ENCODE results near the gene RAB7B. TPM values are rescaled to one million over a fixed set of nuclear protein-coding genes. Genes with fewer than 3 reads are reported as not detected.

RAB7B gene
- total RNA-seq, 1 donor from 2014 or later = not detected

- peaks cover 7% of the 10 kb centered on the region for H3K27me3 Mint-ChIP-seq
- H3K4me3 Mint-ChIP-seq = no peak overlapping the region
- intact Hi-C loops (cut with micrococcal nuclease) = no loop called here
- no peak for DNase-seq
- no peak overlapping the region for H3K27ac Mint-ChIP-seq
- H3K4me1 Mint-ChIP-seq = peaks cover 18% of the 10 kb centered on the region
- no peaks in the 10 kb centered on the region for H3K36me3 Mint-ChIP-seq (ENCODE audit: low read depth)
- no peaks in the 10 kb centered on the region for H3K9me3 Mint-ChIP-seq
These were observed 10.0 kb upstream of the RAB7B start for GRCh38 chr1:206013026-206013795.

GRCh38 chr1:206012086-206012859 lies 9.1 kb upstream of the RAB7B start:
- Mint-ChIP-seq H3K27ac (peak overlapping the region; percentile 62), H3K27me3 (peaks cover 2% of the 10 kb centered on the region), H3K4me3 (no peak overlapping the region), H3K9me3 (no peaks in the 10 kb centered on the region), H3K36me3 (ENCODE audit: low read depth) (no peaks in the 10 kb centered on the region), H3K4me1 (peaks cover 18% of the 10 kb centered on the region)
- peak; percentile 70 for DNase-seq
- intact Hi-C loops (cut with micrococcal nuclease) = no loop called here

- H3K4me3 Mint-ChIP-seq = no peak overlapping the region
- intact Hi-C loops (cut with micrococcal nuclease) = no loop called here
- H3K4me1 Mint-ChIP-seq = peaks cover 18% of the 10 kb centered on the region
- no peak for DNase-seq
- peaks cover 10% of the 10 kb centered on the region for H3K27me3 Mint-ChIP-seq
- H3K36me3 Mint-ChIP-seq (ENCODE audit: low read depth) = no peaks in the 10 kb centered on the region
- H3K9me3 Mint-ChIP-seq = no peaks in the 10 kb centered on the region
- peak overlapping the region; percentile 16 for H3K27ac Mint-ChIP-seq
These were observed 7.9 kb upstream of the RAB7B start for GRCh38 chr1:206011057-206011456.

GRCh38 chr1:206010060-206010459 lies 6.9 kb upstream of the RAB7B start:
- intact Hi-C loops (cut with micrococcal nuclease) = no loop called here
- Mint-ChIP-seq H3K4me3 (no peak overlapping the region), H3K27ac (no peak overlapping the region), H3K27me3 (peaks cover 11% of the 10 kb centered on the region), H3K4me1 (peaks cover 18% of the 10 kb centered on the region), H3K36me3 (ENCODE audit: low read depth) (no peaks in the 10 kb centered on the region), H3K9me3 (no peaks in the 10 kb centered on the region)
- no peak for DNase-seq

- Mint-ChIP-seq H3K36me3 (ENCODE audit: low read depth) (no peaks in the 10 kb centered on the region), H3K27ac (no peak overlapping the region), H3K9me3 (no peaks in the 10 kb centered on the region), H3K4me1 (peaks cover 29% of the 10 kb centered on the region), H3K4me3 (no peak overlapping the region), H3K27me3 (peaks cover 13% of the 10 kb centered on the region)
- DNase-seq = no peak
- intact Hi-C loops (cut with micrococcal nuclease) = no loop called here
These were observed 3.8 kb upstream of the RAB7B start for GRCh38 chr1:206006946-206007345.

- intact Hi-C loops (cut with micrococcal nuclease) = no loop called here
- H3K27me3 Mint-ChIP-seq = peaks cover 13% of the 10 kb centered on the region
- H3K36me3 Mint-ChIP-seq (ENCODE audit: low read depth) = no peaks in the 10 kb centered on the region
- no peak overlapping the region for H3K27ac Mint-ChIP-seq
- H3K4me1 Mint-ChIP-seq = peaks cover 26% of the 10 kb centered on the region
- H3K4me3 Mint-ChIP-seq = no peak overlapping the region
- no peaks in the 10 kb centered on the region for H3K9me3 Mint-ChIP-seq
- no peak for DNase-seq
These were observed 2.6 kb upstream of the RAB7B start for GRCh38 chr1:206005778-206006180.

- peaks cover 25% of the 10 kb centered on the region for H3K4me1 Mint-ChIP-seq
These were observed 2.0 kb upstream of the RAB7B start for GRCh38 chr1:206005234-206005633.

GRCh38 chr1:206004826-206005225 lies 1.6 kb upstream of the RAB7B start:
- H3K9me3 Mint-ChIP-seq = no peaks in the 10 kb centered on the region
- no peak for DNase-seq
- H3K27me3 Mint-ChIP-seq = peaks cover 13% of the 10 kb centered on the region
- peaks cover 25% of the 10 kb centered on the region for H3K4me1 Mint-ChIP-seq
- H3K36me3 Mint-ChIP-seq (ENCODE audit: low read depth) = no peaks in the 10 kb centered on the region
- intact Hi-C loops (cut with micrococcal nuclease) = loop anchor here (5.0 kb wide), 1 partner anchor 472 kb away; no protein-coding TSS in a partner anchor
- no peak overlapping the region for H3K4me3 Mint-ChIP-seq
- H3K27ac Mint-ChIP-seq = no peak overlapping the region

More at GRCh38 chr1:206005234-206005633, 2.0 kb upstream of the RAB7B start:
- no peak for DNase-seq
- H3K9me3 Mint-ChIP-seq = no peaks in the 10 kb centered on the region
- intact Hi-C loops (cut with micrococcal nuclease) = no loop called here
- H3K27ac Mint-ChIP-seq = no peak overlapping the region
- no peak overlapping the region for H3K4me3 Mint-ChIP-seq
- H3K36me3 Mint-ChIP-seq (ENCODE audit: low read depth) = no peaks in the 10 kb centered on the region
- H3K27me3 Mint-ChIP-seq = peaks cover 13% of the 10 kb centered on the region

GRCh38 chr1:206003854-206004800 lies 932 bp upstream of the RAB7B start:
- Mint-ChIP-seq H3K27me3 (peaks cover 13% of the 10 kb centered on the region), H3K27ac (peak overlapping the region; percentile 1), H3K4me1 (peaks cover 25% of the 10 kb centered on the region), H3K36me3 (ENCODE audit: low read depth) (no peaks in the 10 kb centered on the region), H3K9me3 (no peaks in the 10 kb centered on the region), H3K4me3 (no peak overlapping the region)
- intact Hi-C loops (cut with micrococcal nuclease) = loop anchor here (5.0 kb wide), 1 partner anchor 473 kb away; no protein-coding TSS in a partner anchor
- DNase-seq = no peak

GRCh38 chr1:206002160-206002559 lies 1.0 kb downstream of the RAB7B start:
- no peak for DNase-seq
- Mint-ChIP-seq H3K9me3 (no peaks in the 10 kb centered on the region), H3K27ac (no peak overlapping the region)

GRCh38 chr1:206001476-206001888 lies 1.7 kb downstream of the RAB7B start:
- Mint-ChIP-seq H3K4me1 (peaks cover 25% of the 10 kb centered on the region), H3K4me3 (no peak overlapping the region), H3K9me3 (no peaks in the 10 kb centered on the region), H3K36me3 (ENCODE audit: low read depth) (no peaks in the 10 kb centered on the region), H3K27ac (no peak overlapping the region), H3K27me3 (peaks cover 13% of the 10 kb centered on the region)
- intact Hi-C loops (cut with micrococcal nuclease) = loop anchor here (1.0 to 5.0 kb wide), 2 partner anchors 49 to 476 kb away; no protein-coding TSS in a partner anchor
- no peak for DNase-seq

More at GRCh38 chr1:206002160-206002559, 1.0 kb downstream of the RAB7B start:
- no peak overlapping the region for H3K4me3 Mint-ChIP-seq
- H3K4me1 Mint-ChIP-seq = peaks cover 25% of the 10 kb centered on the region
- intact Hi-C loops (cut with micrococcal nuclease) = loop anchor here (5.0 kb wide), 1 partner anchor 475 kb away; no protein-coding TSS in a partner anchor
- no peaks in the 10 kb centered on the region for H3K36me3 Mint-ChIP-seq (ENCODE audit: low read depth)
- peaks cover 13% of the 10 kb centered on the region for H3K27me3 Mint-ChIP-seq

- Mint-ChIP-seq H3K4me3 (no peak overlapping the region), H3K4me1 (peaks cover 25% of the 10 kb centered on the region), H3K27me3 (peaks cover 10% of the 10 kb centered on the region), H3K36me3 (ENCODE audit: low read depth) (no peaks in the 10 kb centered on the region), H3K27ac (peak overlapping the region; percentile 69), H3K9me3 (no peaks in the 10 kb centered on the region)
- intact Hi-C loops (cut with micrococcal nuclease) = loop anchor here (1.0 to 5.0 kb wide), 2 partner anchors 50 to 477 kb away; no protein-coding TSS in a partner anchor
- no peak for DNase-seq
These were observed 2.4 kb downstream of the RAB7B start for GRCh38 chr1:206000641-206001339.

Measured in activated CD4-positive, alpha-beta T cell treated with anti-CD3 and anti-CD28 coated beads, Interleukin-2, amount 10 ng/mL, durations not matched to agents 24 days and 14 days (primary cell).